PC-9 (cell line): Measurements from ENCODE around the gene PRKG1. TPM values are rescaled to one million over a fixed set of nuclear protein-coding genes. Genes with fewer than 3 reads are reported as not detected.

Experiments used
- BruUV-seq: library from RNA; stranded (reverse); fragments of 400-500 nt; replicated peaks from 2 replicates; lab custom pipeline; 2021; lab: Mats Ljungman, UMichigan
- CTCF ChIA-PET: fragments of 300-600 bp; sonication (Branson Sonifier 250); formaldehyde crosslinking; loops from one replicate; lab custom pipeline; 2022; ENCODE audit warnings: antibody characterized with exemption; lab: Charles Lee
- POLR2A ChIA-PET: fragments of 300-600 bp; sonication (Branson Sonifier 250); formaldehyde crosslinking; loops from one replicate; lab custom pipeline; 2022; ENCODE audit warnings: antibody characterized with exemption; ENCODE audit not compliant: unreplicated experiment; lab: Charles Lee
- DNase-seq, 2 experiments: peaks; one replicate each; pipeline versions ENCODE4 v3.0.0 to v3.0.0-alpha.2; 2015 to 2022; ENCODE audit warnings: mixed read lengths in 1 of 2
- H2AFZ ChIP-seq: fragments of 200-600 bp; sonication (generic); 2 replicates; pipeline ENCODE4 v1.8.1; 2017; ENCODE audit warnings: antibody characterized with exemption
- H3F3A ChIP-seq: fragments of 200-600 bp; sonication (generic); 2 replicates; pipeline ENCODE4 v1.8.1; 2017; ENCODE audit warnings: antibody characterized with exemption, mild to moderate bottlenecking, low read depth; ENCODE audit not compliant: insufficient read depth
- H3K27ac ChIP-seq: fragments of 200-600 bp; sonication (generic); 2 replicates; pipeline ENCODE4 v1.6.1; 2016; ENCODE audit warnings: mixed run types
- H3K27me3 ChIP-seq: fragments of 200-600 bp; sonication (generic); 2 replicates; pipeline ENCODE4 v1.6.1; 2016; ENCODE audit warnings: low read depth, mixed run types; ENCODE audit not compliant: insufficient read depth
- H3K36me3 ChIP-seq: fragments of 200-600 bp; sonication (generic); 2 replicates; pipeline ENCODE4 v1.6.1; 2016; ENCODE audit warnings: low read depth, mixed run types
- H3K4me1 ChIP-seq: fragments of 200-600 bp; sonication (generic); replicated peaks from 2 replicates; pipeline ENCODE4 v1.6.1; 2016; ENCODE audit warnings: mixed run types; ENCODE audit not compliant: insufficient read depth
- H3K4me2 ChIP-seq: fragments of 200-600 bp; sonication (generic); 2 replicates; pipeline ENCODE4 v1.6.1; 2017; ENCODE audit warnings: mixed run types
- H3K4me3 ChIP-seq: fragments of 200-600 bp; sonication (generic); 2 replicates; pipeline ENCODE4 v1.6.1; 2016; ENCODE audit warnings: mixed run types
- H3K79me2 ChIP-seq: fragments of 200-600 bp; sonication (generic); 2 replicates; pipeline ENCODE4 v1.6.1; 2017; ENCODE audit warnings: low read depth, mixed run types
- H3K9me2 ChIP-seq: fragments of 200-600 bp; sonication (generic); 2 replicates; pipeline ENCODE4 v1.8.1; 2017; ENCODE audit warnings: mild to moderate bottlenecking; ENCODE audit not compliant: insufficient read depth
- H3K9me3 ChIP-seq: fragments of 200-600 bp; sonication (generic); 2 replicates; pipeline ENCODE4 v1.8.1; 2016; ENCODE audit warnings: low read depth; ENCODE audit not compliant: insufficient read depth
- H4K20me1 ChIP-seq: fragments of 200-600 bp; sonication (generic); 2 replicates; pipeline ENCODE4 v1.8.1; 2017; ENCODE audit not compliant: insufficient read depth
- CTCF ChIP-seq: fragments of 200-600 bp; sonication (generic); conservative IDR thresholded peaks from 2 replicates; pipeline ENCODE4 v1.6.1; 2017; ENCODE audit warnings: mixed run types, antibody characterized with exemption, mild to moderate bottlenecking, moderate library complexity
- EZH2 ChIP-seq: fragments of 200-600 bp; sonication (generic); IDR thresholded peaks from 2 replicates; pipeline ENCODE4 v1.8.0; 2017; ENCODE audit warnings: antibody characterized with exemption, low read depth
- intact Hi-C: fragments of 100-400 bp; cut with micrococcal nuclease; formaldehyde crosslinking; loops from one replicate; pipeline ENCODE4 v1.10.0; 2022; ENCODE audit not compliant: unreplicated experiment
- total RNA-seq: library from RNA; stranded (reverse); gene quantifications from 2 replicates; pipeline ENCODE4 v1.2.3, GENCODE V29; 2021

Gene PRKG1
- total RNA-seq, 1 experiment from 2014 or later: 0.70 TPM

GRCh38 chr10:51986516-51986915, 912.2 kb downstream of the PRKG1 start:
- no peaks in the 10 kb centered on the region for H3F3A ChIP-seq
- H3K9me2 ChIP-seq: no peaks in the 10 kb centered on the region
- BruUV-seq: no TSS peak
- no peak overlapping the region for H3K4me2 ChIP-seq
- POLR2A ChIA-PET: no interaction called here
- no peaks in the 10 kb centered on the region for H3K4me1 ChIP-seq
- no peak overlapping the region for H3K4me3 ChIP-seq
- no peak for TF ChIP-seq EZH2
- no peak for TF ChIP-seq CTCF
- H4K20me1 ChIP-seq: no peaks in the 10 kb centered on the region
- H3K36me3 ChIP-seq: no peaks in the 10 kb centered on the region
- no peaks in the 10 kb centered on the region for H3K79me2 ChIP-seq
- H3K27ac ChIP-seq: no peak overlapping the region
- H2AFZ ChIP-seq: no peak overlapping the region
- CTCF ChIA-PET: no interaction called here
- DNase-seq: no peak
- H3K27me3 ChIP-seq: no peaks in the 10 kb centered on the region
- intact Hi-C loops: no loop called here
- H3K9me3 ChIP-seq: no peaks in the 10 kb centered on the region

GRCh38 chr10:51993475-51993874, 919.2 kb downstream of the PRKG1 start:
- H3K9me3 ChIP-seq: no peaks in the 10 kb centered on the region
- H3K79me2 ChIP-seq: no peaks in the 10 kb centered on the region
- ChIA-PET POLR2A (no interaction called here), CTCF (no interaction called here)
- no peaks in the 10 kb centered on the region for H3K4me1 ChIP-seq
- no peaks in the 10 kb centered on the region for H3K9me2 ChIP-seq
- H3K4me3 ChIP-seq: no peak overlapping the region
- no peaks in the 10 kb centered on the region for H4K20me1 ChIP-seq
- no peaks in the 10 kb centered on the region for H3F3A ChIP-seq
- intact Hi-C loops: no loop called here
- TF ChIP-seq CTCF: no peak
- TF ChIP-seq EZH2: no peak
- H2AFZ ChIP-seq: no peak overlapping the region
- no peaks in the 10 kb centered on the region for H3K27me3 ChIP-seq
- no TSS peak for BruUV-seq
- no peak overlapping the region for H3K4me2 ChIP-seq
- H3K27ac ChIP-seq: no peak overlapping the region
- H3K36me3 ChIP-seq: no peaks in the 10 kb centered on the region
- DNase-seq: no peak

- no peak overlapping the region for H3K4me3 ChIP-seq
- intact Hi-C loops: no loop called here
- H3K36me3 ChIP-seq: no peaks in the 10 kb centered on the region
- H2AFZ ChIP-seq: no peak overlapping the region
- H3K4me2 ChIP-seq: no peak overlapping the region
- H3K4me1 ChIP-seq: no peaks in the 10 kb centered on the region
- H3K9me2 ChIP-seq: no peaks in the 10 kb centered on the region
- ChIA-PET POLR2A (no interaction called here), CTCF (no interaction called here)
- no peaks in the 10 kb centered on the region for H3K79me2 ChIP-seq
- no peak for DNase-seq
- TF ChIP-seq CTCF: no peak
- no peak for TF ChIP-seq EZH2
- no peaks in the 10 kb centered on the region for H3K9me3 ChIP-seq
- no peak overlapping the region for H3K27ac ChIP-seq
- no peaks in the 10 kb centered on the region for H3K27me3 ChIP-seq
- no TSS peak for BruUV-seq
- H4K20me1 ChIP-seq: no peaks in the 10 kb centered on the region
- no peaks in the 10 kb centered on the region for H3F3A ChIP-seq
Observed at GRCh38 chr10:51999096-51999495, 924.8 kb downstream of the PRKG1 start.
